Gastrocnemius medialis (tissue), 4 donors: ENCODE data around the gene PPP1R7. TPM values are rescaled to one million over a fixed set of nuclear protein-coding genes. Genes with fewer than 3 reads are reported as not detected.

ENCODE experiments used
- ATAC-seq, 2 donors: fragments of 150-250 bp; one replicate each; pipeline ENCODE4 v1.9.1; 2016
- DNase-seq, 2 donors: peaks; one replicate each; pipeline ENCODE4 v3.0.0-alpha.2; 2019
- H3K27ac ChIP-seq, 4 donors: fragments of 200-600 bp; sonication (generic); 1 replicate in 1 of 4; 2 replicates in 3 of 4; pipeline ENCODE4 v1.5.1; 2016 to 2018; ENCODE audit warnings: mild to moderate bottlenecking in 2 of 4, moderate library complexity in 1 of 4
- H3K27me3 ChIP-seq, 3 donors: fragments of 200-600 bp; sonication (generic) in 2 of 3; 1 replicate in 1 of 3; 2 replicates in 2 of 3; pipeline versions ENCODE4 v1.5.1 to v1.6.0; 2016 to 2019; ENCODE audit warnings: mild to moderate bottlenecking in 1 of 3, moderate library complexity in 1 of 3
- H3K36me3 ChIP-seq, 2 donors: fragments of 200-600 bp; sonication (generic) in 1 of 2; one replicate each; pipeline ENCODE4 v1.5.1; 2017 to 2018
- H3K4me1 ChIP-seq, 2 donors: fragments of 200-600 bp; sonication (generic) in 1 of 2; one replicate each; pipeline ENCODE4 v1.5.1; 2016 to 2017; ENCODE audit warnings: mild to moderate bottlenecking in 2 of 2
- H3K4me3 ChIP-seq, 4 donors: fragments of 200-600 bp; sonication (generic) in 3 of 4; 1 replicate in 1 of 4; 2 replicates in 3 of 4; pipeline ENCODE4 v1.5.1; 2016 to 2019; ENCODE audit warnings: mild to moderate bottlenecking in 2 of 4
- H3K9me3 ChIP-seq, 3 donors: fragments of 200-600 bp; sonication (generic) in 2 of 3; 1 replicate in 1 of 3; 2 replicates in 2 of 3; pipeline ENCODE4 v1.5.1; 2016 to 2019
- CTCF ChIP-seq, 5 experiments: fragments of 450-650 bp in 3 of 5; fragments of 200-600 bp in 2 of 5; sonication (generic) in 2 of 5; IDR thresholded peaks in 4 of 5; conservative IDR thresholded peaks in 1 of 5; 1 replicate in 4 of 5; 2 replicates in 1 of 5; pipeline ENCODE4 v1.5.1; 2016 to 2019; ENCODE audit warnings: antibody characterized with exemption in 5 of 5, mild to moderate bottlenecking in 3 of 5, moderate library complexity in 3 of 5
- POLR2A ChIP-seq, 2 donors: fragments of 450-650 bp; IDR thresholded peaks; one replicate each; pipeline ENCODE4 v1.6.1; 2017; ENCODE audit warnings: antibody characterized with exemption in 2 of 2, mild to moderate bottlenecking in 2 of 2, moderate library complexity in 2 of 2
- in situ Hi-C, 4 donors: fragments of 200-750 bp; cut with MboI; loops; one replicate each; pipeline versions ENCODE4 v1.15.0 to v1.8.0; 2017; ENCODE audit warnings: low sequenced_read_pairs in 4 of 4
- intact Hi-C: fragments of 100-400 bp; cut with DNase I; formaldehyde crosslinking; loops from one replicate; pipeline ENCODE4 v1.15.1; 2023; ENCODE audit warnings: low total_unique reads
- total RNA-seq, 4 donors: library from RNA; depleted of rRNA; stranded (reverse); fragments of >200 nt; gene quantifications; one replicate each; pipeline versions ENCODE4 v1.1.0 to v1.2.3, GENCODE V29; 2016

The PPP1R7 gene
- total RNA-seq, 4 donors from 2014 or later: 58.6 to 87.8 (median 67.2) TPM

GRCh38 chr2:241230435-241230834 is 80.2 kb downstream of the PPP1R7 start:
- Histone ChIP-seq H3K27me3 (no peaks in the 10 kb centered on the region), H3K27ac (no peak overlapping the region), H3K36me3 (peaks cover 0 to 96% of the 10 kb centered on the region in 2 donors), H3K4me3 (no peak overlapping the region), H3K4me1 (no peaks in the 10 kb centered on the region), H3K9me3 (no peaks in the 10 kb centered on the region)
- intact Hi-C loops: no loop called here
- DNase-seq (no peak), ATAC-seq (no peak)
- TF ChIP-seq CTCF (IDR thresholded peaks at IDR 0.05 in 4 of 5, conservative IDR thresholded peaks at IDR 0.05 in 1 of 5): no peak
- TF ChIP-seq POLR2A (IDR thresholded peaks at IDR 0.05): no peak
- in situ Hi-C loops: no loop called here

DNA sequence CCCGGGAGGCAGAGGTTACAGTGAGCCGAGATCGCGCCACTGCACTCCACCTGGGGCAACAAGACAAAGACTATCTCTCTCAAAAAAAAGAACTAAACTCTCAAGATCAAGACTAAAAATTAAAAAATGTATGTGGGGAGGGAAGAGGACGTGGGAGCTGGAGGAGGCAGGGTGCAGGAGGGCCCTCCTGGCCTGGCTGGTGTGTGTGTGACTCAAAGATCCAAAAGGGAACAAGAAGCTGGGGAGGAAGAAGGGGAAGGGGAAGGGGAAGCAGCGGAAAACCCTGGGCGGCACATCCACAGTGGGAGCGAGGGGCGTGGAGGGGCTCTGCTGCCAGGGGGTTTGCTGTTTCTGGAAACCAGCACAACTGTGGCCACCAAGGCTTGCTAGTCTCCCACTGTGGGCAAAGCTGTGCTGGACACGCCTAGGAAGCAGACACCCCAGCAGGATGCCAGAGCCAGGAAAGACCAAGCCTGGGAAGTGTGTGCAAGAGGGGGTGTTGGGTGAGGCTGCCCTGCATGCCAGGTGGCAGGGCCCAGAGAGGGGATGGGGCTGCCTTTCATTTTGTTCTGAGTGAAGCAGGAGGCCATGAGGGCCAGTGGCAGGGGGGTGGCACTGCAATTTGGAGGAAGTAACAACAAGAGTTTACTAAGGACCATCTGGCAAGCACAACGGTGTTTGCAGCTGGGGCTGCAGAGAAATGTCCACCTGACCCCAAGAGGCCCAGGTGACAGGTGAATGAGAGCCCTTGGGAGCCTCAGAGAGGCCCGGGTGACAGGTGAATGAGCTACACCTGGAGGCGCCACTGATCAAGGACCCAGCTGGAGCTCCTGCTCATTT is 82.7 kb downstream of the PPP1R7 start:
- intact Hi-C loops: no loop called here
- H3K4me3 ChIP-seq: no peak overlapping the region
- H3K36me3 ChIP-seq: peaks cover 0 to 100% of the 10 kb centered on the region in 2 donors
- TF ChIP-seq POLR2A (IDR thresholded peaks at IDR 0.05): no peak
- no peak for TF ChIP-seq CTCF (IDR thresholded peaks at IDR 0.05 in 4 of 5, conservative IDR thresholded peaks at IDR 0.05 in 1 of 5)
- ATAC-seq (no peak), DNase-seq (no peak)
- in situ Hi-C loops: no loop called here
- H3K4me1 ChIP-seq: no peaks in the 10 kb centered on the region
- no peaks in the 10 kb centered on the region for H3K9me3 ChIP-seq
- H3K27ac ChIP-seq: no peak overlapping the region
- no peaks in the 10 kb centered on the region for H3K27me3 ChIP-seq

Other genes starting within 250 kb of the PPP1R7 start
- under 1 TPM in 1 of 4 donors, not detected in 3; 0.07 TPM for gene CROCC2, start 244.1 kb upstream of the PPP1R7 start, total RNA-seq
- gene SNED1, start 151.8 kb upstream of the PPP1R7 start, total RNA-seq: 10 to 100 TPM; 16.4 to 56.2 (median 43.5) TPM
- gene MTERF4, start 48.2 kb upstream of the PPP1R7 start, total RNA-seq: 10 to 100 TPM; 21.8 to 49.3 (median 37.0) TPM
- under 1 TPM; 0.10 to 0.36 (median 0.28) TPM for gene PASK, start 995 bp upstream of the PPP1R7 start, total RNA-seq
- under 1 TPM; 0.10 to 0.62 (median 0.24) TPM for gene ANO7, start 38.2 kb downstream of the PPP1R7 start, total RNA-seq
- gene HDLBP, start 165.2 kb downstream of the PPP1R7 start, total RNA-seq: 100 to 1,000 TPM; 383 to 486 (median 444) TPM
- 100 to 1,000 TPM in 2 of 4 donors, 10 to 100 TPM in 2; 81.3 to 130 (median 99.3) TPM for gene SEPTIN2, start 165.5 kb downstream of the PPP1R7 start, total RNA-seq
- 10 to 100 TPM; 10.7 to 20.1 (median 13.6) TPM for gene FARP2, start 205.8 kb downstream of the PPP1R7 start, total RNA-seq